HG03378 (cell line): ENCODE measurements around the gene ZNF652.
"Not testable (repeated sequence)": the region's sequence is repeated elsewhere in the genome, so short reads cannot be mapped to it uniquely, and the experiment has no call there.

Experiments used
- ATAC-seq: cut with Tn5 transposase; IDR thresholded peaks from one replicate; pipeline ENCODE4 v1.9.1; 2021; ENCODE audit warnings: mild to moderate bottlenecking, moderate library complexity; ENCODE audit not compliant: unreplicated experiment

ZNF652 gene

DNA sequence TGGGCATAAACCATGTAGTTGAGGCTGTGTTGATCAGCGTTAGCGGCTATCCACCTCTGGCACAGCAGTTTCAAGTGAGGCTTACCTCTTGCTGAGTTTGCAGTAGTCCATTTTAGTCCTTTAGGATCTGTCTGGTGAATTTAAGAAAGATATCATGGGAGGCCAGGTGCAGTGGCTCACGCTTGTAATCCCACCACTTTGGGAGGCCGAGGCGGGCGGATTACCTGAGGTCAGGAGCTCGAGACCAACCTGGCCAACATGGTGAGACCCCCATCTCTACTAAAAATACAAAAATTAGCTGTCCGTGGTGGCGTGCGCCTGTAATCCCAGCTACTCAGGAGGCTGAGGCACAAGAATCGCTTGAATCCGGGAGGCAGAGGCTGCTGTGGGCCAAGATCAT is 86.1 kb downstream of the ZNF652 start:
- not testable (repeated sequence) for ATAC-seq

DNA sequence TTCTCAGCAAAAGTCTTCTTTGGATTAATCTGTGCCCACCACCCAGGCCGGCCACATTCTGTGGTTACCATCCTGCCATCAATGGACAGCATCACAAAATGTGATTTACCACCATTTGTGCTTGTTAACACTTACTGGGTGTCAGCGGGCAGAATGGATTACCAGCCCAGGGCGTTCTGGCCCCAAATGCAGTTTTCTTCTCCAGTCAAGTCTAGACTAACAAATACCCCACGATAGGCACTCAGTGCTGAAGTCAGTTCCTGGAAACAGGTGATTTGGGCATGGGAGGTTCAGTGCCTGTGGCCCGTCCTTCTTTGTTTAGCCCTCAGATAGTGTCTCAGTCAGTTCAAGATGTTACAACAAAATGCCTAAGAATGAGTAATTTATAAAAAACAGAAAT is 92.7 kb downstream of the ZNF652 start:
- no peak for ATAC-seq

DNA sequence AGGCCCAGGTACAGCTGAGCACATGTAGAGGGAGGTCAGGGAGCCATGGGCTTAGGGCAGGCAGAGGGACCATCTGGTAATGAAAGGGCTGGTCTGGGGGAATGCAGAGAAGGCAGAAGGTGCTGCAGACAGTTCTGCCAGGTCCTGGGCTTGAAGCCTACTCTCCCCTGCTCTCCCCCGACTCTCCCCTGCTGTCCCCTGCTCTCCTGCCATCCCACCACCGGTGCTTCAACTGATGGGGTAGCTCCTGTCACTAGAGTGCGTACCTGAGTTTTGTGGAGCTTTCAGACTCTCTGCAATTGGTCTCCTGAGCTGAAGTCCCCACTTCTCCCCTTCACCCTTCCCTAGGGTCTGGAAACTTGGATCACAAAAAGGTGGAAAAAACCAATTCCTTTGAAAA is 94.1 kb downstream of the ZNF652 start:
- ATAC-seq, result no peak

DNA sequence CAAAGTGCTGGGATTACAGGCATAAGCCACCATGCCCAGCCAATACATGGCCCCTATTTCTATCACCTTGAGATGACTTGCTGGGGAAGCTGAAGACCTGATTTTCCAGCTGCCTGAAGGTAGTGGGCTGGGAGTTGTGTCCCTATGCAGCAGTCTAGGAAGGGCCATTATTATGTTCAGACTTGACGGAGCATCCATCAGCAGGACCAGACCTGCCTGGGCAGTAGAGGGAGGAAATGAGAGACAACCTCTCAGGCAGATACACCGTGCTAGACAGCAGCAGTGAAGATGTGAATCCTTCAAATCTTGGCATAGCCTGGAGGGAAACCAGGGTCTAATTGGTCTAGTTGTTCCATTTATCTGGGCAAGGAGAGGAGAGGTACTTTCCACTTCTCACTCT is 95.8 kb downstream of the ZNF652 start:
- no peak for ATAC-seq

DNA sequence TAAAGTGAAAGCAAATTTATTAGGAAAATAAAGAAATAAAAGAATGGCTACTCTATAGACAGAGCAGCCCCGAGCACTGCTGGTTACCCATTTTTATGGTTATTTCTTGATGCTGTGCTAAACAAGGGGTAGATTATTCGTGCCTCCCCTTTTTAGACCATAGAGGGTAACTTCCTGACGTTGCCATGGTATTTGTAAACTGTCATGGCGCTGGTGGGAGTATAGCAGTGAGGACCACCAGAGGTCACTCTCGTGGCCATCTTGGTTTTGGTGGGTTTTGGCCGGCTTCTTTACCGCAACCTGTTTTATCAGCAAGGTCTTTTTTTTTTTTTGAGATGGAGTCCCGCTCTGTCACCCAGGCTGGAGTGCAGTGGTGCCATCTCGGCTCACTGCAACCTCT is 100.5 kb downstream of the ZNF652 start:
- ATAC-seq, result not testable (repeated sequence)

DNA sequence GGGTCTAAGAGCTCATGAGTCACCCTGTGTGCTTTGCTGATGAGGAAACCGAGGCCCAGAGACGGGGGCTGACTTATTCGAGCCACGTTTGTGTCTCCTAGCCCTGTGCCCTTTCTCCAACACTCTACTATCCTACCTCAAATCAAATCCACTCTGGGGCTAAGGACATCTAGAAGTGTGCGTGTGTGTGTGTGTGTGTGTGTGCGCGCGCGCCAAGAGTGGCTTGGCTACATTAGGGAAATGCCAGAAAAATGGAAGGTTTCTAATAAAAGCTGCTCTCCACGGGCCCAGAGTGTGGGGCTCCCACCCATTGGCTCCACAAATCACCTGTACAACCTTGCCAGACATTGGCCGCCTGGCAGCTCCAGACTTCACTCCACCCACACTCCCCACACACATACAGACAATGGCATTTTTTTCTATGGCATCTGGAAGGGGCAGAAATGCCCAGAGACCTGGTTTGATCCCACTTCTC is 101.2 kb downstream of the ZNF652 start:
- no peak for ATAC-seq

DNA sequence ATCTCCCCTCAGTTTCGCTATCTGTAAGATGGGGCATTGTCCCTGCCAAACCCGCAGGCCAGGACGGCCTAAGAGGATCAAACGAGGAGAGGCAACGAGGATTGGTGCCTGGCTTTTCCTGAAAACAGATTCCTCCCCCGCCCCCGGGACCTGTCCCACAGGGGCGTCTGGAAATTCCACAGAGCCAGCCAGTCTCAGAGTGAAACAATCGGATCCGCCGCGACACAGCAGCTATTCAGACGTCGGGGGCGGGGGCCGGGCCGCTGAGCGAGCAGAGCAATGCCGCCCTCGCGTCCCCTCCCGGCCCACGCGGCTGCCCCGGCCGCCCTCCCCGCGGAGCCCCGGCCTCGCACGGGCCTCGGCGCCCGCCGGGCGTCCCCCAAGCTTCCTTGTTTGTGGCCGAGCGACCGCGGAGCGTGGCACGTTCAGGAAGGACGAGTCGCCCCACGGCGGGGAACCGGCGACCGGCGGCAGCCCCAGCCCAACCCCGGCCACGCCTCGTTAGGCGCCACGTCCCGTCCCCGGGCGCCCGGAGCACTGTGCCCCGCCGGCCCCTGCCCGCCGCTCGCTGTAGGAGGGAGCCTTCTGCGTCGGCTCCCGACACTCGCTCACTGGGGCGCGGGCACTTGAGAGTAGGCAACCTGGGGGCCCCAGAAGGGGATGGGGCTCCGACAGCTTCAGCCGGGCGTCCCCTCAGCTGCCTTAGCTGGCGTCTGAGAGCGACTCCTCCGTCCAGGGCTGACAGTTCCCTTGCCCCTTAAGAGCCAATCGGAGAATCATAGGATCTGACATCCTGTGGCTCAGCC is 101.8 kb downstream of the ZNF652 start:
- ATAC-seq, result no peak

DNA sequence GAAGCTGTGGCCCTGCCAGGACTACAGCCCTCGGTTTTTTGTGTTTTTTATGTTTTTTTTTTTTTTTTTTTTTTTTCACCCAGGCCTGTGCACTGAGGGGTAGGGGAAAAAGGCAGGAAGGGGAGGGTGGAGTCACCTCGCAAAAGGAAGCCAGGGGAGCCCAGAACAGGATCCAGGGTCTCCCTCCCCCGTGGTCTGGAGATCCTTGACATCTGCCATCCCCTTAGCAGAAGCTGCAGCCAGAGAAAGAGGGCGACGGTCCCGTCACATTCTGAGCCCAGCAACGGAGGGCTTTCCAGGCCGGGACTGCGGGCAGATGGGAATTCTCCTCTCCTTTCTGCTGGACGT is 102.4 kb downstream of the ZNF652 start:
- no peak for ATAC-seq

DNA sequence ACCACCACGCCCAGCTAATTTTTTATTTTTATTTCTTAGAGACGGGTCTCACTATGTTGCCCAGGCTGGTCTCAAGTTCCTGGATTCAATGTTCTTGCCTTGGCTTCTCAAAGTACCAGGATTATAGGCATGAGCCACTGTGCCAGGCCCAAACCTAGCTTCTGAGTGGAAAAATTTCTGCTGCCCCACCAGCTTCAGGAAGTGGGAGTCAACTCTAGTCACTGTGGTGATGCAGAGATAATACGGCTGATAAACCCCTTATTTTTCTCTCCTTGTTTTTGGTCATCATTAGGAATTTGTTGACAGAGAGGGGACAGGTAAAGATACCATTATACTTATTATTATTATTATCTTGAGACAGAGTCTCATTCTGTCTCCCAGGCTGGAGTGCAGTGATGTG is 103.7 kb downstream of the ZNF652 start:
- no peak for ATAC-seq

DNA sequence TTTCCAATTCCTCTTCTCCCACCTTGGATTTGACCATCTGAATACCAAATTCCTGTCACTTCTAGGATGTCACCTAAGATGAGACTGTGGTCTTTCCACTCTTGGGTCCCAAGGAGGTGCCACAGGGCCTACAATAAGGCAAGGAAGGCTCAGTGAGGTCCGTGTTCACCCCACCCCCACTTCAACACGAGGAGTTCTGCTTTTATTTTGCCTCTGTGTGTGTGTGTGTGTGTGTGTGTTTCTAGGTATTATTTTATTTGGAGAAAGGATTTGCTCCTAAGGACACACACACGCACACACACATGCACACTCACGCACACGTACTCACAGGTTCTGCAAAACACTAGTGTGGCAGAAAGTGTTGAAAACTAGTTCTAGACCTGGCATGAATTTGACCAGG is 106.9 kb downstream of the ZNF652 start:
- ATAC-seq, result no peak

DNA sequence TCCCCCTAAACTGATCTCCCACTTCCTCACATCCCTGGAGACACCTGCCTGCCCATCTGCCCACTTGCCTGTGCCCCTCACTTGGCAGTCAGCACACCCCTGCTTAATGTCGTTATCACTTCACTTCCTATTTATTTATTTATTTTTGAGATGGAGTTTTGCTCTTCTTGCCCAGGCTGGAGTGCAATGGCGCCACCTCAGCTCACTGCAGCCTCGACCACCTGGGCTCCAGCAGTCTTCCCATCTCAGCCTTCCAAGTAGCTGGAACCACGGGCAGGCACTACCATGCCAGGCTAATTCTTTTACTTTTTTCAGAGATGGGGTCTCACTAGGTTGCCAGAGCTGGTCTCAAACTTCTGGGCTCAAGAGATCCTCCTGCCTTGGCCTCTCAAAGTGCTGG is 108.0 kb downstream of the ZNF652 start:
- ATAC-seq, result no peak

DNA sequence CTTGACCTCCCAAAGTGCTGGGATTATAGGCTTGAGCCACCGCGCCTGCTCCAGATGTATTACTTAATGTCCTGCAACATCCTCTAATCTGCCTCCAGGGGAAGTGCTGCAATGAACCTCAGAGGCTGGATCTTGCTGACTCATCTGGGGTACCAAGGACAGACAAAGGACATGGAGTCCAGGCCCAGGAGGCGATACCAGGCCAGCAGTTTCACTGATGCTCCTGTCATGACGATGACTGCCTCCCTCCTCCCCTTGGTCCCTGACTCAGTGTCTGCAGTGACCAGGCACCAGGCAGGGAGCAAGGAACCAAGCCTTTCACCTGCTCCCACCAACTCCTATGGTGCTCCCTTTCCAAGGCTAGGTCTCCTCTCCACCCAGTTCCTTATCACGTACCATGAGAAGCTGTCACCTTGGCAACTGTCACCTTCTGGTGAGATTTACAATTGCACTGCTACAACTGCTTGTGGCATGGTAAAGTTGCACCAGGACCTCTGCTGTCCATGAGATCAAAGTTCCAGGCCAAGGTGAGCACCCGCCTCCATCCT is 109.8 kb downstream of the ZNF652 start:
- no peak for ATAC-seq

DNA sequence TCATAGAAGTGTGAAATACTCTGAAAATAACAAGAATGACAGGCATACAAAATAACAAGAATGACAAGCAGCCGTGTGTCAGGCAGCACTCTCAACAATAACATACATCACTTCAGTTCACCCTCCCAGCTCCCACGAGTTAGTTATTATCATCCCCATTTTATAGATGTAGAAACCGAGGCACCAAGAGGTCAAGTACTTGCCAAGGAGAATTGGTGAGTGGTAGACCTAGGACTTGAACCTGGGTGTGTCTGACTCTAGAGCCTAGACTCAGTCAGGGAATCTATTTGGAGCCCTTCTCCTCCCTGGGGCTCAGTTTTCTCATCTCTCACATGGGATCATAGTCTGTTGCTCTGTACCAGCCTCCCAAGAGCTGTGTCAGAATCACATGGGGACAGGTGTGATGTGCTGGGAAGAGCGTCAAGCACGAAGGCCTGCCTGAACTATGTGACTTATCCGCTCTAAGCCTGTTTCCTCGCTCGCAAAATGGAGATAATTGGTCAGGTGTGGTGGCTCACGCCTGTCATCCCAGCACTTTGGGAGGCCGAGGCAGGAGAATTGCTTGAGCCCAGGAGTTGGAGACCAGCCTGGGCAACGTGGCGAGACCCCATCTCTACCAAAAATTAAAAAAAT is 112.0 kb downstream of the ZNF652 start:
- ATAC-seq, result no peak

DNA sequence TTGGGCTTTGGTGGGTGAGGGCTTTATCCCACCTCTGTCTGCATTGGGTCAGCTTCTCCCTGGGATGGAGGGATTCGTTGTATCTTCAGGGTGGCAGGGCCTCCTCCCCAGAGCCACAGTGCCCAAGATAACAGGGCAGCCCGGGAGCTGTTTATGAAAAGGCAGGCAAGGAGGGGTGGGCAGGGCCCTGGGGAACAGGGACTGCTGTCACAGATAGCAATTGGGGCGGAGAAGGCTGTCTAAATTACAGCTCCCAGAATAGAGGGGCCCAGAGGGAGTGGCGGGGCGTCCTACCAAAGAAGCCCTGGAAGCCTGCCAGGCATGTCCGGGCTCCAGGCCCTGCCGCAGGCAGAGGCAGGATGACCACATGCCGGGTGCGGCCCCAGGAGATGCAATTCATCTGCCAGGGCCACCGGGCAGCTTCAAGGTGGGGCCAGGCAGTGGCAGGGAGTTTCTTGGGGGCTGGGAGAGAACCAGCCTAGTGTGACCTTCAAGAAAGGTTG is 112.7 kb downstream of the ZNF652 start:
- no peak for ATAC-seq

DNA sequence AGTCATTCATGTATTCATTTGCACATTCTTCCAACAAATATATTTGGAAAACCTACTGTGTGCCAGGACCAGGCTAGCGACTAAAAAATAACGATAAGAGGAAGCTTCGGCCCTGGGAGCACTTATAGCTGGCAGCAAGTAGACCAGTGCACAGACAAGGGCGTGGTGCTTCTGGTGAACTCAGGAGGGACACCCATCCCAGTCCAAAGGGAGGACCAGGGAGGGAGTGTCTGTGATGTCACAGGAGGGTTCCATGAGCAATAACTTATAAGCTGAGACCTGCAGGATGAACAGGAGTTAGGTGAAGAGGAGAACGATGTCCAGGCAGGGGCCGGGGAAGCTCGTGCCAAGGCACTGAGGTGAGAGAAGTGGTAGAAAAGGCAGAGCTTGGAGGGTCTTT is 114.1 kb downstream of the ZNF652 start:
- ATAC-seq, result no peak

DNA sequence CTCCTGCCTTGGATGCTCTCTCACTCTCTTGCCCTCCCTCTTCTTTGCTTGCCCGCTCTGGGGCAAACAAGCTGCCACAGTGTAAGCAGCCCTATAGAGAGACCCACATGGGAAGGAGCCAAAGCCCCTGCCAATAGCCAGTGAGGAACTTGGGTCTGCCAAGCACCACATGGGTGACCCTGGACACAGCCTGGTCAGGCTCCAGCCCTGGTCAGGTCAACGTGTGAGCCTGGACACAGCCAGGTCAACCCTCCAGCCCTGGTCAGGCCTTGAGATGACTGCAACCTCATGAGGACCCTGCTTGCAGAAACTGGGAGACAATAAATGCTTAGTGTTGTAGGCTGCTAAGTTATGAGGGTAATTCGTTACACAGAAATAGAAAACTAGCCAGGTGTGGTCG is 117.2 kb downstream of the ZNF652 start:
- no peak for ATAC-seq
